GM18861 (cell line): ENCODE results near the gene NEK4.
"Not testable (repeated sequence)": the region's sequence is repeated elsewhere in the genome, so short reads cannot be mapped to it uniquely, and the experiment has no call there.

ENCODE experiments used
- ATAC-seq: cut with Tn5 transposase; IDR thresholded peaks from one replicate; pipeline ENCODE4 v1.9.1; 2021; ENCODE audit not compliant: unreplicated experiment

The NEK4 gene

GRCh38 chr3:52678265-52679198 lies 92.2 kb downstream of the NEK4 start:
- ATAC-seq, result no peak

GRCh38 chr3:52676201-52676600 lies 94.5 kb downstream of the NEK4 start:
- ATAC-seq, result not testable (repeated sequence)

DNA sequence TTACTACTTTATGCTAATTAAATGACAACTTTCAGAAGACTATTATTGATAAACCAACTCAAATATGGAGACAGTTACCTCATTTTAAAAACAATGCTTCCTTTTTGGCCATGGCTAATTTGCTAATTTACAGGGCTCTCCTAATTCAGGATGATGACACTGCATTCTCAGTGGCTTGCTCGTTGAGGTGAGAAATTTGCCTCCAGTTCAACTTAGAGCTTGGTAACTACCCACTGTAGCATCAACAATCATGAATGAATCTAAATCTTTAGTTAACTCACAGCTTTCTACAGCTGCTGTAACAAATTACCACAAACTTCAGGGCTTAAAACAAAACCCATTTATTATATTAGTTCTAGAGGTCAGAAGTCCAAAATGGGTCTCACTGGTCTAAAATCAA lies 99.1 kb downstream of the NEK4 start:
- ATAC-seq, result no peak

GRCh38 chr3:52670621-52671521 lies 99.9 kb downstream of the NEK4 start:
- peak; percentile 87 for ATAC-seq

GRCh38 chr3:52663098-52663497 lies 107.6 kb downstream of the NEK4 start:
- ATAC-seq, result no peak

- no peak for ATAC-seq
Measured at GRCh38 chr3:52660046-52660445, 110.7 kb downstream of the NEK4 start.
